ENCODE results near the gene MAN2A1. TPM values are rescaled to one million over a fixed set of nuclear protein-coding genes. Genes with fewer than 3 reads are reported as not detected.
A peak's percentile ranks its signal among the peaks of the same experiment; 100 is the strongest.

The MAN2A1 gene
- total RNA-seq, 2 donors from 2014 or later = 60.7 to 62.1 TPM

- Mint-ChIP-seq H3K36me3 (ENCODE audit: low read depth) (no peaks in the 10 kb centered on the region), H3K4me3 (no peak overlapping the region), H3K9me3 (peaks cover 14% of the 10 kb centered on the region), H3K4me1 (peaks cover 15% of the 10 kb centered on the region), H3K27me3 (ENCODE audit: insufficient read depth) (peaks cover 12% of the 10 kb centered on the region), H3K27ac (no peak overlapping the region)
- H3K4me1 ChIP-seq (ENCODE audit: control insufficient read depth, insufficient read depth, low read length) = no peaks in the 10 kb centered on the region
- WGBS, 2 experiments (ENCODE audit: insufficient coverage in 1 of 2, insufficient read length in 1 of 2) = 80 to 94% methylated on average over 2 to 4 of the region's 4 CpGs
- H3K36me3 ChIP-seq (ENCODE audit: control insufficient read depth, insufficient read depth, low read length) = no peaks in the 10 kb centered on the region
- H3K27ac ChIP-seq (ENCODE audit: low read depth, low read length) = no peak overlapping the region
- H3K4me3 ChIP-seq (ENCODE audit: low read length) = no peak overlapping the region
- TF ChIP-seq CTCF (conservative IDR thresholded peaks at IDR 0.05) = no peak
- H3K9me3 ChIP-seq (ENCODE audit: control insufficient read depth, low read length) = peaks cover 18% of the 10 kb centered on the region
- H3K27me3 ChIP-seq (ENCODE audit: control insufficient read depth, insufficient read depth, low read length, poor library complexity, severe bottlenecking) = no peaks in the 10 kb centered on the region
- H3K9ac ChIP-seq (ENCODE audit: extremely low read depth, low read length, poor library complexity, severe bottlenecking) = no peak overlapping the region
- DNase-seq = no peak
Observed at GRCh38 chr5:109685916-109686315, 3.8 kb upstream of the MAN2A1 start.

DNA sequence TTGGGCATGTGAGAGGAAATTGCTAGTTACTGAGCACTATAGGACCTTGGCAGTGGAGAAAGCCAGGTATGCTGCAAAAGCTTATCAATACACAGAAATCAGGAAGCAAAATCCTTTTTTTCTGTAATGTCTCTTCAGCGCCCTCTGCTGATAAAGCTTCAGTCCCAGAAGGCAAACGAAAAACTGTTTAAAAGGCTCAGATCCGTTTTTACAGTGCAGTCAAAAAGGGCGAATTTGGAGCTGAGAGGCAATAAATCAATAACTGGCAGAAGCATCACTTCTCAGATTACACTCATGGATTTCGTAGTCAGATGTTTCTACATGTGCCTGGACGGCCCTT lies 1.1 kb upstream of the MAN2A1 start:
- Histone ChIP-seq H3K27ac (ENCODE audit: low read depth, low read length) (peak overlapping the region; percentile 93), H3K27me3 (ENCODE audit: control insufficient read depth, insufficient read depth, low read length, poor library complexity, severe bottlenecking) (no peaks in the 10 kb centered on the region), H3K9ac (ENCODE audit: extremely low read depth, low read length, poor library complexity, severe bottlenecking) (no peak overlapping the region), H3K36me3 (ENCODE audit: control insufficient read depth, insufficient read depth, low read length) (no peaks in the 10 kb centered on the region), H3K4me1 (ENCODE audit: control insufficient read depth, insufficient read depth, low read length) (no peaks in the 10 kb centered on the region), H3K4me3 (ENCODE audit: low read length) (peak overlapping the region; percentile 92), H3K9me3 (ENCODE audit: control insufficient read depth, low read length) (peaks cover 18% of the 10 kb centered on the region)
- Mint-ChIP-seq H3K27me3 (ENCODE audit: insufficient read depth) (peaks cover 12% of the 10 kb centered on the region), H3K9me3 (peaks cover 14% of the 10 kb centered on the region), H3K36me3 (ENCODE audit: low read depth) (no peaks in the 10 kb centered on the region), H3K4me1 (peaks cover 28% of the 10 kb centered on the region), H3K27ac (peak overlapping the region; percentile 99), H3K4me3 (peak overlapping the region; percentile 80)
- WGBS, 2 experiments (ENCODE audit: insufficient coverage in 1 of 2, insufficient read length in 1 of 2) = 35 to 42% methylated on average over 6 of the region's 6 CpGs
- no peak for DNase-seq
- TF ChIP-seq CTCF (conservative IDR thresholded peaks at IDR 0.05) = peak; percentile 78

GRCh38 chr5:109688970-109689739 lies 572 bp upstream of the MAN2A1 start:
- no peaks in the 10 kb centered on the region for H3K36me3 ChIP-seq (ENCODE audit: control insufficient read depth, insufficient read depth, low read length)
- Mint-ChIP-seq H3K9me3 (peaks cover 14% of the 10 kb centered on the region), H3K27me3 (ENCODE audit: insufficient read depth) (peaks cover 12% of the 10 kb centered on the region), H3K4me3 (peak overlapping the region; percentile 80), H3K27ac (peak overlapping the region; percentile 99), H3K4me1 (peaks cover 34% of the 10 kb centered on the region), H3K36me3 (ENCODE audit: low read depth) (no peaks in the 10 kb centered on the region)
- no peaks in the 10 kb centered on the region for H3K4me1 ChIP-seq (ENCODE audit: control insufficient read depth, insufficient read depth, low read length)
- H3K9ac ChIP-seq (ENCODE audit: extremely low read depth, low read length, poor library complexity, severe bottlenecking) = peak overlapping the region; percentile 62
- H3K4me3 ChIP-seq (ENCODE audit: low read length) = peak overlapping the region; percentile 92
- no peaks in the 10 kb centered on the region for H3K27me3 ChIP-seq (ENCODE audit: control insufficient read depth, insufficient read depth, low read length, poor library complexity, severe bottlenecking)
- peak; percentile 94 for DNase-seq
- peak; percentile 47 for TF ChIP-seq CTCF (conservative IDR thresholded peaks at IDR 0.05)
- 3 to 13% methylated on average over 14 to 66 of the region's 68 CpGs for WGBS, 2 experiments (ENCODE audit: insufficient coverage in 1 of 2, insufficient read length in 1 of 2)
- peaks cover 18% of the 10 kb centered on the region for H3K9me3 ChIP-seq (ENCODE audit: control insufficient read depth, low read length)
- peak overlapping the region; percentile 93 for H3K27ac ChIP-seq (ENCODE audit: low read depth, low read length)
